NCI-H2171 (cell line): ENCODE measurements around the gene IRGQ.

Source experiments
- DNase-seq: peaks from one replicate; lab custom pipeline; 2025; lab: John Stamatoyannopoulos, UW

IRGQ gene

GRCh38 chr19:43544077-43544476, 51.9 kb downstream of the IRGQ start:
- DNase-seq: no peak

- no peak for DNase-seq
Measured at GRCh38 chr19:43541920-43542650, 53.8 kb downstream of the IRGQ start.

GRCh38 chr19:43540381-43540780, 55.6 kb downstream of the IRGQ start:
- no peak for DNase-seq

GRCh38 chr19:43538922-43539321, 57.0 kb downstream of the IRGQ start:
- DNase-seq: no peak

- DNase-seq: no peak
Measured at GRCh38 chr19:43534816-43535761, 60.8 kb downstream of the IRGQ start.
